ENCODE results near the gene FGD5.

FGD5 gene

GRCh38 chr3:14913926-14914778 lies 95.4 kb downstream of the FGD5 start:
- Histone ChIP-seq H3K36me3 (no peaks in the 10 kb centered on the region), H3K27me3 (no peaks in the 10 kb centered on the region), H3K9me3 (no peaks in the 10 kb centered on the region), H3K4me3 (ENCODE audit: low read depth, low read length) (no peak overlapping the region), H3K4me1 (no peaks in the 10 kb centered on the region; the same call in 1 of the 2 replicates)
- peak; percentile 51 for DNase-seq
- peak; percentile 56 for TF ChIP-seq CTCF (IDR thresholded peaks at IDR 0.05; ENCODE audit: low read depth, low read length)

- no peak for TF ChIP-seq CTCF (IDR thresholded peaks at IDR 0.05; ENCODE audit: low read depth, low read length)
- H3K36me3 ChIP-seq: no peaks in the 10 kb centered on the region
- H3K4me1 ChIP-seq: no peaks in the 10 kb centered on the region; the same call in 1 of the 2 replicates
- no peak for DNase-seq
- no peaks in the 10 kb centered on the region for H3K9me3 ChIP-seq
- H3K4me3 ChIP-seq (ENCODE audit: low read depth, low read length): no peak overlapping the region
- H3K27me3 ChIP-seq: no peaks in the 10 kb centered on the region
These were observed 96.0 kb downstream of the FGD5 start for GRCh38 chr3:14914779-14915117.

DNA sequence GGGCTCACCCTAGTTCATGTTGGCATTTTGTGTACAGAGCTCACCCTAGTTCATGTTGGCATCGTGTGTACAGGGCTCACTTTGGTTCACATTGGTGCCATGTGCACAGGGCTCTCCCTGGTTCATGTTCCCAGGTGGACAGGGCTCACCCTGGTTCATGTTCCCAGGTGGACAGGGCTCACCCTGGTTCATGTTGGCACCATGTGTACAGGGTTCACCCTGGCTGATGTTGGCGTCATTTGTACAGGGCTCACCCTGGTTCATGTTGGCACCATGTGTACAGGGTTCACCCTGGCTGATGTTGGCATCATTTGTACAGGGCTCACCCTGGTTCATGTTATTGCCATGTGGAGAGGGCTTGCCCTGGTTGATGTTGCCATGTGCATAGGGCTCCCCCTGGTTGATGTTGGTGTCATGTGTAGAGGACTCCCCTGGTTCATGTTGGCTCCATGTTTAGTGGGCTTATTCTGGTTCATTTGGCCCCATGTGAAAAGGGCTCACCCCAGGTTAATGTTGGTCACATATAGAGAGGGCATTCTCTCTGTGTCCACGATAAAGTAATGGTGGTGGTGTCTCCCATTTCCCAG lies 97.0 kb downstream of the FGD5 start:
- peak; percentile 32; the same call in 1 of the 2 replicates for TF ChIP-seq CTCF (IDR thresholded peaks at IDR 0.05; ENCODE audit: low read depth, low read length)
- no peaks in the 10 kb centered on the region; the same call in 1 of the 2 replicates for H3K4me1 ChIP-seq
- no peaks in the 10 kb centered on the region for H3K27me3 ChIP-seq
- H3K4me3 ChIP-seq (ENCODE audit: low read depth, low read length): no peak overlapping the region
- DNase-seq: no peak
- H3K36me3 ChIP-seq: no peaks in the 10 kb centered on the region
- no peaks in the 10 kb centered on the region for H3K9me3 ChIP-seq

DNA sequence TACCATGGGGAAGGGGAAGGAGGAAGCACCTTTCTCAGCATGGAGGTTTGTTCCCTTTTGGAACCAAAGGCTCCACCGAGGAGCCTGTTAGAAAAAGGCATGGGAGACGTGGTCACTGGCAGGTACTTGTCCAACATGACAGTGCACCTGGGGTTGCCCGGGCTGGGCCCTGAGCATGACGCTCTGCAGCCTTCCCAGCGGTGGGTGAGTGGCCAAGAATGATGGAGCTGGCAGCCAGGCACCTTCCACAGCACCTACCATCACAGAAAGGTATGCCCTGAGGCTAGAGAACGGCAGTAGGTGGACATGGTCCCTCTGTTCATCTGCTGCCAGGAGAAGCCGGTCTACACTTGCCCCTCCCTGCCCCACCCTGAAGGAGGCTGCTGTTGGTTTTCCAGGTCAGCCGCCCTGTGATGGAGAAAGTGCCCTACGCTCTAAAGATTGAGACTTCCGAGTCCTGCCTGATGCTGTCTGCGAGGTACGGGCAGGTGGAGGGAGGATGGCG lies 99.6 kb downstream of the FGD5 start:
- Histone ChIP-seq H3K4me3 (ENCODE audit: low read depth, low read length) (no peak overlapping the region), H3K9me3 (no peaks in the 10 kb centered on the region), H3K4me1 (no peaks in the 10 kb centered on the region; the same call in none of the 2 replicates), H3K27me3 (no peaks in the 10 kb centered on the region), H3K36me3 (no peaks in the 10 kb centered on the region)
- no peak for DNase-seq
- no peak for TF ChIP-seq CTCF (IDR thresholded peaks at IDR 0.05; ENCODE audit: low read depth, low read length)

- H3K9me3 ChIP-seq: no peaks in the 10 kb centered on the region
- no peak overlapping the region for H3K4me3 ChIP-seq (ENCODE audit: low read depth, low read length)
- H3K36me3 ChIP-seq: no peaks in the 10 kb centered on the region
- no peak for DNase-seq
- no peak for TF ChIP-seq CTCF (IDR thresholded peaks at IDR 0.05; ENCODE audit: low read depth, low read length)
- H3K4me1 ChIP-seq: no peaks in the 10 kb centered on the region; the same call in 1 of the 2 replicates
- H3K27me3 ChIP-seq: no peaks in the 10 kb centered on the region
These were observed 101.8 kb downstream of the FGD5 start for GRCh38 chr3:14920536-14920935.
